Measurements from ENCODE around the gene NOC2L. TPM values are rescaled to one million over a fixed set of nuclear protein-coding genes. Genes with fewer than 3 reads are reported as not detected.
"Not testable (repeated sequence)": the region's sequence is repeated elsewhere in the genome, so short reads cannot be mapped to it uniquely, and the experiment has no call there.

The NOC2L gene
- total RNA-seq, 1 experiment from 2014 or later = 287 TPM

- Histone ChIP-seq H3K4me3 (ENCODE audit: insufficient read depth, low read depth, low read length) (no peak overlapping the region), H3K36me3 (replicated peaks; ENCODE audit: control insufficient read depth, insufficient read depth, low read length) (no peaks in the 10 kb centered on the region), H3K27me3 (ENCODE audit: control insufficient read depth, insufficient read depth, low read length) (peaks cover 31% of the 10 kb centered on the region)
- DNase-seq = peak; percentile 26
Measured at GRCh38 chr1:903305-903704, 55.8 kb downstream of the NOC2L start.

GRCh38 chr1:902802-903201, 56.3 kb downstream of the NOC2L start:
- peaks cover 31% of the 10 kb centered on the region for H3K27me3 ChIP-seq (ENCODE audit: control insufficient read depth, insufficient read depth, low read length)
- H3K4me3 ChIP-seq (ENCODE audit: insufficient read depth, low read depth, low read length) = no peak overlapping the region
- H3K36me3 ChIP-seq (replicated peaks; ENCODE audit: control insufficient read depth, insufficient read depth, low read length) = no peaks in the 10 kb centered on the region
- DNase-seq = peak; percentile 34

GRCh38 chr1:901108-901859, 57.8 kb downstream of the NOC2L start:
- Histone ChIP-seq H3K36me3 (replicated peaks; ENCODE audit: control insufficient read depth, insufficient read depth, low read length) (no peaks in the 10 kb centered on the region), H3K27me3 (ENCODE audit: control insufficient read depth, insufficient read depth, low read length) (peaks cover 24% of the 10 kb centered on the region), H3K4me3 (ENCODE audit: insufficient read depth, low read depth, low read length) (no peak overlapping the region)
- DNase-seq = no peak

GRCh38 chr1:899636-900317, 59.3 kb downstream of the NOC2L start:
- H3K27me3 ChIP-seq (ENCODE audit: control insufficient read depth, insufficient read depth, low read length) = peaks cover 10% of the 10 kb centered on the region
- peak; percentile 28 for DNase-seq

DNA sequence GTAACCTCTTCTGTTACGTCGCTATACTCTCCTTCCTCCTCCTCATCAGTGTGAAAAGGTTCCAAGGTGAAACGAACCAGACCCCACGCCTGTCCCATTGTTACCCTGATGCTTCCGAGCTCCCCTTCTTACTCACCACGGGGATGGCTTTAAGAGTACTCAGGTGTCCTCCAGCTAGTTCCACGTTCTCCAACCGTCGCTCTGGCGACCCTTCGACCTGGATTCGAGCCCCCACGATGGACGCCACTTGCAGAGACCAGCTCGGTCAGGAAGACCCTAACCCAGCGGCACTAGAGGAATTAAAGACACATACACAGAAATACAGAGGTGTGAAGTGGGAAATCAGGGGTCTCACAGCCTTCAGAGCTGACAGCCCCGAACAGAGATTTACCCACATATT, 61.1 kb downstream of the NOC2L start:
- H3K27me3 ChIP-seq (ENCODE audit: control insufficient read depth, insufficient read depth, low read length); H3K36me3 ChIP-seq (replicated peaks; ENCODE audit: control insufficient read depth, insufficient read depth, low read length); H3K4me3 ChIP-seq (ENCODE audit: insufficient read depth, low read depth, low read length): not testable (repeated sequence)
- peak; percentile 1 for DNase-seq

More at GRCh38 chr1:899636-900317, 59.3 kb downstream of the NOC2L start:
- Histone ChIP-seq H3K4me3 (ENCODE audit: insufficient read depth, low read depth, low read length) (no peak overlapping the region), H3K36me3 (replicated peaks; ENCODE audit: control insufficient read depth, insufficient read depth, low read length) (no peaks in the 10 kb centered on the region)

- Histone ChIP-seq H3K27me3 (ENCODE audit: control insufficient read depth, insufficient read depth, low read length) (no peaks in the 10 kb centered on the region), H3K36me3 (replicated peaks; ENCODE audit: control insufficient read depth, insufficient read depth, low read length) (no peaks in the 10 kb centered on the region), H3K4me3 (ENCODE audit: insufficient read depth, low read depth, low read length) (no peak overlapping the region)
- DNase-seq = peak; percentile 1
Measured at GRCh38 chr1:897226-897625, 61.8 kb downstream of the NOC2L start.

Other genes starting within 250 kb of the NOC2L start
- 14.8 and 17.4 TPM in 2 replicates for gene SAMD11, start 35.3 kb downstream of the NOC2L start, total RNA-seq (2014; rRNA removed; shearing (Covaris generic))
- gene KLHL17, start 1.3 kb upstream of the NOC2L start, total RNA-seq (2014; rRNA removed; shearing (Covaris generic)) = 50.8 and 87.8 TPM in 2 replicates
- 1.6 and 2.0 TPM in 2 replicates for gene PLEKHN1, start 7.2 kb upstream of the NOC2L start, total RNA-seq (2014; rRNA removed; shearing (Covaris generic))
- not detected in 2 replicates for gene PERM1, start 22.8 kb upstream of the NOC2L start, total RNA-seq (2014; rRNA removed; shearing (Covaris generic))
- 11.3 and 17.5 TPM in 2 replicates for gene HES4, start 40.8 kb upstream of the NOC2L start, total RNA-seq (2014; rRNA removed; shearing (Covaris generic))
- 110 and 124 TPM in 2 replicates for gene ISG15, start 54.2 kb upstream of the NOC2L start, total RNA-seq (2014; rRNA removed; shearing (Covaris generic))
- gene AGRN, start 60.9 kb upstream of the NOC2L start, total RNA-seq (2014; rRNA removed; shearing (Covaris generic)) = 126 and 130 TPM in 2 replicates
- gene RNF223, start 115.0 kb upstream of the NOC2L start, total RNA-seq (2014; rRNA removed; shearing (Covaris generic)) = not detected in 2 replicates
- gene C1orf159, start 156.8 kb upstream of the NOC2L start, total RNA-seq (2014; rRNA removed; shearing (Covaris generic)) = 29.3 and 32.0 TPM in 2 replicates
- not detected in 2 replicates for gene TTLL10, start 214.6 kb upstream of the NOC2L start, total RNA-seq (2014; rRNA removed; shearing (Covaris generic))
- not detected in 2 replicates for gene TNFRSF18, start 247.3 kb upstream of the NOC2L start, total RNA-seq (2014; rRNA removed; shearing (Covaris generic))